Measurements from ENCODE around the gene PLEKHH1. TPM values are rescaled to one million over a fixed set of nuclear protein-coding genes. Genes with fewer than 3 reads are reported as not detected.
A peak's percentile ranks its signal among the peaks of the same experiment; 100 is the strongest.

PLEKHH1 gene
- polyA plus RNA-seq, 1 donor from 2014 or later = 34.1 TPM

DNA sequence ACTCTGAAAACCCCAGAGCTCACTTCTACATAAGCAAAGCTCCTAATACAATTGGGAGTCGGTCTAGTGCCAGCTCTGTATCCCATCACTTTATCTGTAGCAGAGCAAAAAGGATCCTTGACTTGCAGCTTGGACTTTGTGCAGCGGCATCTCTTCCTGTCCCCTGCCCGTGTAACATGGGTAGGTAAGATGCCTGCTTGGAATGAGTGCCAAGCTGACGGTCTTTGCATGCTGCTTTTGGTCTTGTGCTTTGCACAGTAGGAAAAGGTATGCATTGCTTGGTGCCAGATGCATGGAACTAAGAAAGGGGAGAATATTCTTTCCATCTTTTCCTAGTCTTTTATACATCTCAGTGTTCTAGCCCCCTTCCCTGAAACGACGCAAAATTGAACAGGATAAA lies 6.9 kb upstream of the PLEKHH1 start:
- no peaks in the 10 kb centered on the region for H3K79me2 ChIP-seq (replicated peaks; ENCODE audit: insufficient read depth, low read length)
- H3K4me3 ChIP-seq (ENCODE audit: low read length) = no peak overlapping the region
- H4K20me1 ChIP-seq (ENCODE audit: insufficient read depth) = no peaks in the 10 kb centered on the region
- no peak overlapping the region for H3K9ac ChIP-seq (ENCODE audit: low read length)
- no peak overlapping the region for H3K27ac ChIP-seq (ENCODE audit: low read length)
- H3K36me3 ChIP-seq (ENCODE audit: insufficient read depth, low read length) = no peaks in the 10 kb centered on the region
- H3K27me3 ChIP-seq (ENCODE audit: insufficient read depth, low read depth, low read length) = no peaks in the 10 kb centered on the region
- H3K4me2 ChIP-seq (ENCODE audit: low read length) = no peak overlapping the region
- no peaks in the 10 kb centered on the region for H3K9me3 ChIP-seq (ENCODE audit: low read length)
- TF ChIP-seq POLR2AphosphoS5 (IDR thresholded peaks at IDR 0.05) (no peak), MXI1 (conservative IDR thresholded peaks at IDR 0.05; ENCODE audit: poor library complexity, severe bottlenecking) (no peak)
- no peaks in the 10 kb centered on the region for H3F3A ChIP-seq (ENCODE audit: insufficient read depth, low read length, poor library complexity, severe bottlenecking)
- H3K9me2 ChIP-seq (ENCODE audit: insufficient read depth, low read length) = no peaks in the 10 kb centered on the region
- no peak overlapping the region for H2AFZ ChIP-seq (ENCODE audit: low read depth, low read length)

- no peaks in the 10 kb centered on the region for H4K20me1 ChIP-seq (ENCODE audit: insufficient read depth)
- no peaks in the 10 kb centered on the region for H3F3A ChIP-seq (ENCODE audit: insufficient read depth, low read length, poor library complexity, severe bottlenecking)
- H3K27ac ChIP-seq (ENCODE audit: low read length) = no peak overlapping the region
- H3K9ac ChIP-seq (ENCODE audit: low read length) = no peak overlapping the region
- no peak overlapping the region for H3K4me2 ChIP-seq (ENCODE audit: low read length)
- H3K9me2 ChIP-seq (ENCODE audit: insufficient read depth, low read length) = no peaks in the 10 kb centered on the region
- H3K36me3 ChIP-seq (ENCODE audit: insufficient read depth, low read length) = no peaks in the 10 kb centered on the region
- no peak overlapping the region for H2AFZ ChIP-seq (ENCODE audit: low read depth, low read length)
- H3K79me2 ChIP-seq (replicated peaks; ENCODE audit: insufficient read depth, low read length) = no peaks in the 10 kb centered on the region
- H3K4me3 ChIP-seq (ENCODE audit: low read length) = no peak overlapping the region
- TF ChIP-seq REST (IDR thresholded peaks at IDR 0.05; ENCODE audit: borderline replicate concordance) = no peak
- peak; percentile 59 for TF ChIP-seq SMC3 (conservative IDR thresholded peaks at IDR 0.05; ENCODE audit: poor library complexity)
- no peak for TF ChIP-seq MXI1 (conservative IDR thresholded peaks at IDR 0.05; ENCODE audit: poor library complexity, severe bottlenecking)
- TF ChIP-seq CTCF (IDR thresholded peaks at IDR 0.05; ENCODE audit: poor library complexity, severe bottlenecking) = peak; percentile 74
- TF ChIP-seq EZH2 (IDR thresholded peaks at IDR 0.05; ENCODE audit: borderline replicate concordance, insufficient read depth, low read length, poor library complexity, severe bottlenecking) = no peak
- TF ChIP-seq RAD21 (conservative IDR thresholded peaks at IDR 0.05) = peak; percentile 62
- TF ChIP-seq EP300 (conservative IDR thresholded peaks at IDR 0.05; ENCODE audit: poor library complexity, severe bottlenecking) = no peak
- no peaks in the 10 kb centered on the region for H3K27me3 ChIP-seq (ENCODE audit: insufficient read depth, low read depth, low read length)
- H3K9me3 ChIP-seq (ENCODE audit: low read length) = no peaks in the 10 kb centered on the region
Observed at GRCh38 chr14:67526676-67527459, 6.2 kb upstream of the PLEKHH1 start.

Measured in neural cell (in vitro differentiated cells).